Activated CD4-positive, alpha-beta T cell treated with anti-CD3 and anti-CD28 coated beads for 36 hours (primary cell): Measurements from ENCODE around the gene EIF4E3. TPM values are rescaled to one million over a fixed set of nuclear protein-coding genes. Genes with fewer than 3 reads are reported as not detected.

ENCODE experiments used
- ATAC-seq: fragments of 200-7000 bp; cut with Tn5 transposase; one replicate; pipeline ENCODE4 v1.10.0; 2021; ENCODE audit warnings: mild to moderate bottlenecking, moderate library complexity
- CTCF ChIA-PET: fragments of 350-600 bp; sonication (Branson Sonifier 250); formaldehyde crosslinking; loops from one replicate; lab custom pipeline; 2021; ENCODE audit warnings: antibody characterized with exemption; lab: Charles Lee
- POLR2A ChIA-PET: fragments of 350-600 bp; sonication (Branson Sonifier 250); formaldehyde crosslinking; loops from one replicate; lab custom pipeline; 2021; ENCODE audit warnings: antibody characterized with exemption, inconsistent platforms; lab: Charles Lee
- DNase-seq: peaks from one replicate; pipeline ENCODE4 v3.0.0-alpha.2; 2020
- H3K27ac Mint-ChIP-seq: one replicate; pipeline ENCODE4 v1.8.0; 2021; ENCODE audit warnings: mixed read lengths
- H3K27me3 Mint-ChIP-seq: one replicate; pipeline ENCODE4 v1.8.0; 2021; ENCODE audit warnings: mixed read lengths
- H3K36me3 Mint-ChIP-seq: one replicate; pipeline ENCODE4 v1.8.0; 2021; ENCODE audit warnings: low read depth, mixed read lengths
- H3K4me1 Mint-ChIP-seq: one replicate; pipeline ENCODE4 v1.8.0; 2021; ENCODE audit warnings: mixed read lengths
- H3K4me3 Mint-ChIP-seq: one replicate; pipeline ENCODE4 v1.8.0; 2021; ENCODE audit warnings: mild to moderate bottlenecking, moderate library complexity, mixed read lengths
- H3K9me3 Mint-ChIP-seq: one replicate; pipeline ENCODE4 v1.8.0; 2021; ENCODE audit warnings: low read depth, mixed read lengths
- intact Hi-C, 2 experiments: fragments of 100-400 bp; cut with DNase I in 1 of 2; cut with micrococcal nuclease in 1 of 2; formaldehyde crosslinking; loops; one replicate each; pipeline versions ENCODE4 v1.14.2 to v1.15.1; 2022 to 2024; cut with DNase I, micrococcal nuclease
- total RNA-seq, 2 experiments: library from RNA; stranded (reverse); gene quantifications; one replicate each; pipeline ENCODE4 v1.2.3, GENCODE V29; 2021

Gene EIF4E3
- total RNA-seq, 2 experiments from 2014 or later: 28.7 to 29.7 TPM

DNA sequence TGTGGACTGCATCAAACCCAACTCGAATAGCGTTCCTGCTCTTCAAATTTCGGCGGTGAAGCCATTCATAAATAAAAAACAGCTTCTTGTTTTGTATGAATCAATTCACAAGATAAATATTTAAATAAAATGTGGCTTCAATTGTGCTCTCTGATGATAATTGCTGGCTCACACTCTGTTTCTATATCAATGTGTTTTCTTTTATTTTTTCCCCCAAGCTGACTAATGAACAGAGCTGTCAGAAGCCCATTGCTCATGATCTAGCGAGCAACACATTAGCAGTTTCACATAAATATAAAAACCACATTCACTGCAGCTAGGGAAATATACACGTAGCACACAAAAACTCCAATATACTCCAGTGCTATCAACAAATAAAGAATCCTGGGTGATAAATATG is 96.7 kb downstream of the EIF4E3 start:
- H3K27ac Mint-ChIP-seq: no peak overlapping the region

DNA sequence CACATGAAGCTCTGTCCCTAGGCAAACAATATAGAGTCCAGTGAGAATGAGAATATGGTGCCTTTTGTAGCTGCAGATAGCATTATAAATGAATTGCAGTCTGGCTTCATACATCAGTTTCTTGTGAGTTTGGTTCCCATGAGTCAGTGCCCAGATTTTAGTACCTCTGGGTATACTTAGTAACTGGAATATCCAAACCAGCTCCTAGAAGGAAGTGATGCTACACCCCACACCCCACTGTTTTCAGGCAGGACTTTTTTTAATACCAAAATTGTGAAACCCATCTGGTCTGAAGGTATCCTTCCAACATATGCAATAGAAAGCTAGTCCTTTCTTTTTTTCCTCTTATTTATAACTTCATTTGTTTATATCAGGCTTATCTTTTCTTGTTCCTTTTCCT is 99.5 kb downstream of the EIF4E3 start:
- intact Hi-C loops: no loop called here
- no peak overlapping the region for H3K4me3 Mint-ChIP-seq
- no peak for DNase-seq
- CTCF ChIA-PET: no interaction called here
- POLR2A ChIA-PET: no interaction called here
- H3K27ac Mint-ChIP-seq: no peak overlapping the region
- H3K4me1 Mint-ChIP-seq: no peaks in the 10 kb centered on the region
- H3K9me3 Mint-ChIP-seq: no peaks in the 10 kb centered on the region
- ATAC-seq: no peak
- no peaks in the 10 kb centered on the region for H3K36me3 Mint-ChIP-seq
- H3K27me3 Mint-ChIP-seq: no peaks in the 10 kb centered on the region

More for the DNA sequence above, 96.7 kb downstream of the EIF4E3 start:
- H3K9me3 Mint-ChIP-seq: no peaks in the 10 kb centered on the region
- H3K36me3 Mint-ChIP-seq: no peaks in the 10 kb centered on the region
- no peaks in the 10 kb centered on the region for H3K4me1 Mint-ChIP-seq
- ChIA-PET CTCF (no interaction called here), POLR2A (no interaction called here)
- no peak for DNase-seq
- H3K27me3 Mint-ChIP-seq: no peaks in the 10 kb centered on the region
- ATAC-seq: no peak
- H3K4me3 Mint-ChIP-seq: no peak overlapping the region
- intact Hi-C loops: no loop called here

Other genes starting within 250 kb of the EIF4E3 start
- 100 to 1,000 TPM; 108 to 153 TPM for gene FOXP1, start 141.7 kb downstream of the EIF4E3 start, total RNA-seq
- 1 to 10 TPM; 1.2 to 1.6 TPM for gene GPR27, start 28.5 kb upstream of the EIF4E3 start, total RNA-seq
- under 1 TPM; 0.32 to 0.37 TPM for gene PROK2, start 59.7 kb upstream of the EIF4E3 start, total RNA-seq